ENCODE measurements around the gene MMP14. TPM values are rescaled to one million over a fixed set of nuclear protein-coding genes. Genes with fewer than 3 reads are reported as not detected.
"Not testable (repeated sequence)": the region's sequence is repeated elsewhere in the genome, so short reads cannot be mapped to it uniquely, and the experiment has no call there.

The MMP14 gene
- total RNA-seq, 2 experiments from 2014 or later = 3.1 to 4.9 TPM

DNA sequence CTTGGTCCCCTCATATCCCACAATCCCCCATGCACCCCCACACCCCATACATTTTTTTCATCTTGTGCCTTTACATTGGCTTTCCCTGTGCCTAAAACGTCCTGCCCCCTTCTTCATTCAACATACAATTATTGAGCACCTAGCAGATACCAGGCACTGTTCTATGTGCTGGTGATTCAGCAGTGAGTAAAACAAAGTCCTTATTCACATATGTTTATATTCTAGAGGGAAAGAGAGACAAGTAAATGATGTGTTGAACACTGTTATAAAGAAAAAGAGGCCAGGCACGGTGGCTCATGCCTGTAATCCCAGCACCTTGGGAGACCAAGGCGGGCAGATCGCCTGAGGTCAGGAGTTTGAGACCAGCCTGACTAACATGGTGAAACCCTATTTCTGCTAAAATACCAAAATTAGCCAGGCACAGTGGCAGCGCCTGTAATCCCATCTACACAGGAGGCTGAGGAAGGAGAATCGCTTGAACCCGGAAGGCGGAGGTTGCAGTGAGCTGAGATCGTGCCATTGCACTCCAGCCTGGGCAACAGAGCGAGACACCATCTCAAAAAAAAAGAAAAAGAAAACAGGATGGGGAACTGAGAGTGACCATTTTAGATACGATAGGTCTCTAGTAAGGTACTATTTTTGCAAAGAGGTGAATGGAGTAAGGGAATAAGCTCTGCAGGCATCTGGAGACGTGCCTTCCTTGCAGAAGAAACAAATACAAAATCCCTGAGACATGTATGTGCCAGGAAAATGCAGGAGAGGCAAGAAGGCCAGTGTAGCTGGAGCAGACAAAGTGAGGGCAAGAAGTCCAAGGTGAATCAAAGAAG, 33.3 kb upstream of the MMP14 start:
- H3K4me3 Mint-ChIP-seq = no peak overlapping the region
- no peaks in the 10 kb centered on the region for H3K9me3 Mint-ChIP-seq
- no peak for ATAC-seq (ENCODE audit: low read depth)
- POLR2A ChIA-PET = interaction anchor here (0.7 to 1.2 kb wide), 2 partner anchors 8 to 36 kb away, joined by 3 to 5 read pairs; partner anchors contain the start of gene OXA1L
- H3K36me3 Mint-ChIP-seq = no peaks in the 10 kb centered on the region
- no peak for DNase-seq
- H3K4me1 Mint-ChIP-seq = no peaks in the 10 kb centered on the region
- no peak overlapping the region for H3K27ac Mint-ChIP-seq
- H3K27me3 Mint-ChIP-seq = peaks cover 32% of the 10 kb centered on the region

DNA sequence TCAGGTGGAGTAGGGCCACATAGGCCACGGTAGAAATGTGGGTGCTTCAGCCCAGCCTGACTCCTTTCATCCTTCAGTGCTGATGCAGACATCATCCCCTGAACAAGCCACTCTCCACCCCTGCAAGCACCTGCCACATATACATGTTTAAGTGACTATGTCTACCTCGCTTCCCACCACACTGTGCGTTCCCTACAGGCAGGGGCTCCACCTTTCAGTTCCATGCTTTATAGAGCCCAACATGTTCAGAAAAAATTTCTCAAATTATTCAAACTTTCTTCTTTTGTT, 32.8 kb upstream of the MMP14 start:
- Mint-ChIP-seq H3K4me3 (no peak overlapping the region), H3K27me3 (peaks cover 30% of the 10 kb centered on the region), H3K4me1 (no peaks in the 10 kb centered on the region), H3K27ac (no peak overlapping the region), H3K36me3 (no peaks in the 10 kb centered on the region), H3K9me3 (no peaks in the 10 kb centered on the region)
- POLR2A ChIA-PET = interaction anchor here (0.7 to 1.0 kb wide), 2 partner anchors 8 to 37 kb away, joined by 3 to 5 read pairs; partner anchors contain the start of gene OXA1L
- no peak for DNase-seq
- ATAC-seq (ENCODE audit: low read depth) = no peak

DNA sequence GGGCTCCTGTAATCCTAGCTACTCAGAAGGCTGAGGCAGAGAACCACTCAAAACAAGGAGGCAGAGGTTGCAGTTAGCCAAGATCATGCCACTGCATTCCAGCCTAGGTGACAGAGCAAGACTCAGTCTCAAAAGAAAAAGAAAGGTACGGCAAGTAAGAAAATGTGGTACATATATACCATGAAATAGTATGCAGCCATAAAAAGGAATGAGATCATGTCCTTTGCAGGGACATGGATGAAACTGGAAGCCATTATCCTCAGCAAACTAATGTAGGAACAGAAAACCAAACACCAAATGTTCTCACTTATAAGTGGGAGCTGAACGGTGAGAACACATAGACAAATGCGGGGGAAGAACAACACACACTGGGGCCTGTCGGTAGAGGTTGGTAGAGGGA, 31.1 kb upstream of the MMP14 start:
- H3K27me3 Mint-ChIP-seq = peaks cover 18% of the 10 kb centered on the region
- DNase-seq; H3K36me3 Mint-ChIP-seq; H3K27ac Mint-ChIP-seq; ATAC-seq (ENCODE audit: low read depth); H3K4me1 Mint-ChIP-seq; POLR2A ChIA-PET; H3K9me3 Mint-ChIP-seq; H3K4me3 Mint-ChIP-seq: not testable (repeated sequence)

DNA sequence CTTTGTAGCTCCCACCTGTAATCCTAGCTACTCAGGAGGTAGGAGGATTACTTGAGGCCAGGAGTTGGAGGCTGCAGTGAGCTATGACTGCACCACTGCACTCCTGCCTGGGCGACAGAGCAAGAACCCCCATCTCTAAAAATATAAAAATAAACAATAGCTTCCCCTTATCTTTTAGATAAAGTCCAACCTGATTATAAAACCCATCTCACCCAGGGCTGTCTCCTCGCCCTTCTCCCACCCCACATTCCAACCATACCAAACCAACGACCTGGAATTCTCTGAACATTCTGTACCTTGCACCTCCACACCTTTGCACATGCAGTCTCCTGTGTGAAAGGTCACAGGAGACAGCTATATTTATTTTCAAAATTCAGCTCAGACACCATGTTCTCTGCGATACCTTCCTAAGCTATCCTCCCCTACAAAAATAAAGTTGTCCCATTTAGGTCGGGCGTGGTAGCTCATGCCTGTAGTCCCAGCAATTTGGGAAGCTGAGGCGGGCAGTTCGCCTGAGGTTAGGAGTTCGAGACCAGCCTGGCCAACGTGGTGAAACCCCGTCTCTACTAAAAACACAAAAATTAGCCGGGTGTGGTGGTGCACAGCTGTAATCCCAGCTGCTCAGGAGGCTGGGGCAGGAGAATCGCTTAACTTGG, 28.8 kb upstream of the MMP14 start:
- Mint-ChIP-seq H3K4me1 (peaks cover 4% of the 10 kb centered on the region), H3K36me3 (no peaks in the 10 kb centered on the region), H3K9me3 (no peaks in the 10 kb centered on the region), H3K4me3 (no peak overlapping the region), H3K27me3 (peaks cover 20% of the 10 kb centered on the region), H3K27ac (no peak overlapping the region)
- POLR2A ChIA-PET = interaction anchor here (0.7 kb wide), 1 partner anchor 152 kb away, joined by 6 read pairs; no protein-coding TSS in a partner anchor
- no peak for DNase-seq
- ATAC-seq (ENCODE audit: low read depth) = no peak

DNA sequence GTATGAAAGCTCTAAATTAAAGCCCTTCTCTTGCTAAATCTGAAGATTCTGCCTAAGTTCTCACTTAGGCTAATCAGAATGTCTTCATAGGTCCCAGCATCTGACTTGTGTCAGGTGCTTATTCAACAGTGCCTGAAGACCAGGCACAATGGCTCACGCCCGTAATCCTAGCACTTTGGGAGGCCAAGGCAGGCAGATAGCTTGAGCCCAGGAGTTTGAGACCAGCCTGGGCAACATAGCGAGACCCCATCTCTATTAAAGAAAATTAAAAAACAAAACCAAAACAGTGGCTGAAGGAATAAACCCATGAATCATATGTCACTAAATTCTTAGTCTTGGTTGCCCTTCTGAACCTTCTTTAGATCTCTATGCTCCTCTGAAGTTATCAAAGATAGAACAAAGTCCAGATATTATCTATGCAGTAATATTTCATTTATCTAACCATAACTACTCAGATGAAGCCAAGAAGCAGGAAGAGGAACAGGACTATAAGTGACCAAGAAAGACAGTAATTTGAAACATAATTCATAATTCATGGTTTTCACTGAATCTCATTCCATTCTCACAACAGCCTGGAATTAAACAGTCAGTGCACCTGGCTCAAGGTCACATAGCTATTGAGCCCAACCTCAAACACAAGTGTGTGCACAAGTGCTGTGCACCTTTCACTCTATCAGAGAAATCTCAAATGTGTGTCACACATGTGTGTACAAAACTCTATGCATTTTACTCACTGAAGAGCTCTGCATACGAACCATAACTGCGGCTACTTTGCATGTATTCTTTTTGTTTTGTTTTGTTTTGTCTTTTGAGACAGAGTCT, 27.8 kb upstream of the MMP14 start:
- Mint-ChIP-seq H3K27ac (no peak overlapping the region), H3K4me3 (no peak overlapping the region), H3K36me3 (no peaks in the 10 kb centered on the region), H3K27me3 (peaks cover 12% of the 10 kb centered on the region), H3K9me3 (no peaks in the 10 kb centered on the region), H3K4me1 (peaks cover 4% of the 10 kb centered on the region)
- ATAC-seq (ENCODE audit: low read depth) = no peak
- POLR2A ChIA-PET = no interaction called here
- no peak for DNase-seq

DNA sequence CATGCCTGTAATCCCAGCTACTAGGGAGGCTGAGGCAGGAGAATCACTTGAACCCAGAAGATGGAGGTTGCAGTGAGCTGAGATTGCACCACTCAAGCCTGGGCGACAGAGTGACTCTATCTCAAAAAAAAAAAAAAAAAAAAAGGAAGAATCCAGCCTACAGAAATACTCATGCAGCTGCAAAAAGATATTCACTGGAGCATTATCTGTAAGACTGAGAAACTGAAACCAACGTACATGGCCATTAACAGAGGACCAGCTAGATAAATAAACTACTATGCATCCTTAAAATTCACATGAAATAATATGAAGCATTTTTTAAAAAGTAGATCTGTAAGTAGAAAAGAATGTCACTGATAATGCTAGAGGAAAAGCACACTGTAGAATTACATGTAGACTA, 24.7 kb upstream of the MMP14 start:
- Mint-ChIP-seq H3K27me3 (peaks cover 10% of the 10 kb centered on the region), H3K4me1 (peaks cover 14% of the 10 kb centered on the region), H3K9me3 (no peaks in the 10 kb centered on the region), H3K4me3 (no peak overlapping the region), H3K36me3 (no peaks in the 10 kb centered on the region), H3K27ac (no peak overlapping the region)
- DNase-seq = no peak
- POLR2A ChIA-PET = interaction anchor here (0.6 kb wide), 2 partner anchors 8 to 43 kb away, joined by 4 to 5 read pairs; no protein-coding TSS in a partner anchor
- ATAC-seq (ENCODE audit: low read depth) = no peak

DNA sequence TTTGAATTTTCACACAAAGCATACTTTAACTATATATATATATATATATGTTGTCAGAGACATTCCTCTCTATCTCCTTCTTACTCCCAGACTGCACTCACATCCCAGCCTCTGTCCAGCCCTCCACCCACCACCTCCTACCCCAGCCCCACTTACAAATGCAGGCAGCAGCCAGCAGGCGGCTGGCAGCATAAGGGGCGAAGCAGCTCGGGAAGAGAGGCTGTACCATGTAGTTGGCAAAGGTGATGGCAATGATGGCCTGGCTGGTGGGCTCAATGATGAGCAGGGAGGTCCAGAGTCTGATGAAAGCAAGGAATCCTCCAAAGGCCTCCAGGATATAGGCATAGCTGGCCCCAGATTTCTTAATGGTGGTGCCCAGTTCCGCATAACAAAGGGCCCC, 23.6 kb upstream of the MMP14 start:
- Mint-ChIP-seq H3K4me1 (peaks cover 14% of the 10 kb centered on the region), H3K9me3 (no peaks in the 10 kb centered on the region), H3K27ac (no peak overlapping the region), H3K4me3 (no peak overlapping the region), H3K36me3 (no peaks in the 10 kb centered on the region), H3K27me3 (peaks cover 10% of the 10 kb centered on the region)
- POLR2A ChIA-PET = interaction anchor here (1.1 kb wide), 1 partner anchor 18 kb away, joined by 3 read pairs; no protein-coding TSS in a partner anchor
- ATAC-seq (ENCODE audit: low read depth) = no peak
- no peak for DNase-seq

DNA sequence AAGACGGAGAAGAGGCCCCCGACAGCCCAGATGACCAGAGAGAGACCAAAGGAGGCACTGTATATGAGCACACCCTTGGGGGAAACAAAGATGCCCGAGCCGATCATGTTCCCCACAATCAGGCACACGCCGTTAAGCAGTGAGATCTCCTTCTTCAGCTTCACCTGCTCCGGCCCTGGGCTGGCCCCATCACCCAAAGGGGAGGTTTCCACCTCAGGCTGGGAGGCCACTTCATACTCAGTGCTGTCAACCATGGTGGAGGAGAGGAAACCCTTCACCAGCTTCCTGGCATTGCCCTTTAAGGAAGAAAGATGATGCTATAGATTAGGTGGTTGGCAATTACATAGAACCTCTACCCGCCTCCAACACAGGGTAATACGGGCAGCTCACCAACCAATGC, 23.2 kb upstream of the MMP14 start:
- no peak overlapping the region for H3K27ac Mint-ChIP-seq
- H3K36me3 Mint-ChIP-seq = no peaks in the 10 kb centered on the region
- ATAC-seq (ENCODE audit: low read depth) (no peak), DNase-seq (no peak)
- POLR2A ChIA-PET = interaction anchor here (1.1 kb wide), 1 partner anchor 17 kb away, joined by 3 read pairs; no protein-coding TSS in a partner anchor
- H3K9me3 Mint-ChIP-seq = no peaks in the 10 kb centered on the region
- peaks cover 14% of the 10 kb centered on the region for H3K4me1 Mint-ChIP-seq
- H3K4me3 Mint-ChIP-seq = no peak overlapping the region
- H3K27me3 Mint-ChIP-seq = peaks cover 10% of the 10 kb centered on the region

DNA sequence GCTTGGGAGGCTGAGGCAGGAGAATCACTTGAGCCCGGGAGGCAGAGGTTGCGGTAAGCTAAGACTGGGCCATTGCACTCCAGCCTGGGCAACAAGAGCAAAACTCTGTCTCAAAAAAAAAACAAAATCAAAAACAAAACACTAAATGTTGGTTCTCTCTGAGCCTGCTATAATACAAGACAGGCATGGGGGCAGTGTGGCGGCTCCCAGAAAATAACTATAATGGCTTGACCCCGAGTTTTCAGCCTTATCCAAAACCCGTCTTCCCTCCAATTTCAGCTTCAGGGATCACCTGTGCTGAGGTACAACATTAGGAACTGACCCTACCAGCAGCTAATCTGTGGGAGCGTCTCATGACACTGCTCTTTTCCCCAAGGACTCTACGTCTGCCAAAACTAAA, 22.0 kb upstream of the MMP14 start:
- H3K9me3 Mint-ChIP-seq = no peaks in the 10 kb centered on the region
- POLR2A ChIA-PET = interaction anchor here (0.7 kb wide), 1 partner anchor 7 kb away, joined by 3 read pairs; no protein-coding TSS in a partner anchor
- H3K27ac Mint-ChIP-seq = no peak overlapping the region
- DNase-seq = no peak
- peaks cover 16% of the 10 kb centered on the region for H3K4me1 Mint-ChIP-seq
- H3K4me3 Mint-ChIP-seq = no peak overlapping the region
- ATAC-seq (ENCODE audit: low read depth) = no peak
- no peaks in the 10 kb centered on the region for H3K36me3 Mint-ChIP-seq
- H3K27me3 Mint-ChIP-seq = peaks cover 15% of the 10 kb centered on the region

DNA sequence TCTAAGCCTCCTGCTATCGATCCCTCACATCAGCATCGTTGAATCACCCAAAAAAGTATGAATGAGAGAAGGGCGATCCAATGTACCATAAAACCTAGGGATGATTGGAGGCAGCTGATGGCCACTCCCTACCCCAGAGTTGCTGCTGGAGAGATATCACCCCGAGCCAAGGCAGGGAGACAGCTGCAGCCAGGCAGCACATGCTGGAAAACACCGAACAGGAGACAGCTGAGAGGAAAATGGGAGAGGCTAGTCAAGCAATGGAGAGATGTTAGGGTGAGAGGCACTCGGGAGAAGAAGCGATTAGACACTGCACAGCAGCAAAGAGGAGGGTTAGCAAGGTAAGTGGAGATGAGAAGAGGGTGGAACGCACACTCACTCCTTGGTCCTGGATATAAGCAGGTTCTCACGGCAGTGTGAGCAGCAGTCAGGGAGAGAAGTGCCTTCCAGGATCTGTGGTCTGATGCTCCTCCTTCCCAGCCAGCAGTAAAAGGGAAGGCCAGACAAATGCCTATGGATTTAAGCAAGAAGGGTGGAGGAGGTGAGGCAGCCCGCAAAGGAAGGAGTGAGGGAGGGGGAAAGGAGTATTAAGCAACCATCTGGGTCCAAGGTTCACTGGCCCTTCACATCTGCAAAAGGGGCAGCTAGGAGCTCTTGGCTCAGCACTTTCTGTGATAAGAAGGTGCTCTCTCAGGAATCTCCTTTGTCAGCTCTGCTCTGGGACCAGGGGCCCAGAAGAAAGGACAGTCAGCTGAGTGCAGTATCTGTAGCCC, 21.3 kb upstream of the MMP14 start, which contains the start of gene SLC7A7:
TSS of gene SLC7A7 (minus strand) at position 495 of the 773 bp plus-strand sequence. CDS start 2,037 bp downstream, outside the sequence.
- POLR2A ChIA-PET = interaction anchor here (1.4 kb wide), 1 partner anchor 23 kb away, joined by 3 read pairs; no protein-coding TSS in a partner anchor
- Mint-ChIP-seq H3K36me3 (no peaks in the 10 kb centered on the region), H3K27me3 (peaks cover 15% of the 10 kb centered on the region), H3K4me1 (peaks cover 20% of the 10 kb centered on the region), H3K4me3 (no peak within 1 kb of the TSS), H3K9me3 (no peaks in the 10 kb centered on the region), H3K27ac (no peak within 1 kb of the TSS)
- DNase-seq (no peak), ATAC-seq (ENCODE audit: low read depth) (no peak)

DNA sequence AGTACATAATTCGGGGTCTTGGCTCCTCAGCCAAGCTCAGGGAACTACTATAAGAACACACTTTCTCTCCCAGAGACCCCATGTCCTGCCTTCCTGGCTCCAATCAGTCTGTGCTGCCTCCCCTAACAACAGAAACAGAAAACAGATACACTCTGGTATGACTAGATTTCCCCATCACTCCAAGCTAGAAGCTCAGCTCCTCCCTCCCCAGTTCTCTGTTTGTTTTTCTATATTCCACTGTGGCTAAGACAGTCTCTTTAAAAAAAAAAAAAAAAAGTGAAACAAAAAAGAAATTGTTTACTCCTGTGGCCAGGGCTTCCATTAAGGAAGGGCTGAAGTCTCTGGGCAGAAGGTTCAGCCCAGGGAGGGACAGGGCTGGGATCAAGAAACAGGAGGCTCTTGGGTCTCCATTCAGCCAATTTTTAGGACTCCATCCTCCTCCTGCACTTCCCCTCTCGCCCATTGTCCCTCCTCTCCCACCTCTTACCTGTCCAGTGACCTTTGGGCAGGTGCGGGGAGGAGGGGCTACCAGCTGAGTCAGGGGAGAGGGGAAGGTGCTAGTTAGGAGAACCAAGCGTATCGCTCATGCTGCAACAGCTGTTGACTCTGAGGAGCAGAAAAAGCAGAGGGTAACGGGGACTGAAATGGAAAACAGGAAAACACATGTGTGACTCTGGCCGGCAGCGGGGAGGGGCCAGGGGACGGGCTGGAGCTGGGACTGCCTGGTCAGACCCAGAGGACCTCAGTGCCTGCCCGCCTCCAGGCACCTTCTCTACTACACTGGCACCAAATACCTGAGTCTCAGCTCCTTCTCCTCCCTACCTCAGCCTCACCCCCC, 17.0 kb upstream of the MMP14 start:
- no peak overlapping the region for H3K27ac Mint-ChIP-seq
- H3K4me3 Mint-ChIP-seq = peak overlapping the region; percentile 26
- peaks cover 24% of the 10 kb centered on the region for H3K27me3 Mint-ChIP-seq
- H3K4me1 Mint-ChIP-seq = peaks cover 24% of the 10 kb centered on the region
- no peaks in the 10 kb centered on the region for H3K9me3 Mint-ChIP-seq
- DNase-seq = no peak
- no peaks in the 10 kb centered on the region for H3K36me3 Mint-ChIP-seq
- POLR2A ChIA-PET = interaction anchor here (0.5 to 1.7 kb wide), 2 partner anchors 11 to 195 kb away, joined by 3 to 4 read pairs; no protein-coding TSS in a partner anchor
- no peak for ATAC-seq (ENCODE audit: low read depth)

DNA sequence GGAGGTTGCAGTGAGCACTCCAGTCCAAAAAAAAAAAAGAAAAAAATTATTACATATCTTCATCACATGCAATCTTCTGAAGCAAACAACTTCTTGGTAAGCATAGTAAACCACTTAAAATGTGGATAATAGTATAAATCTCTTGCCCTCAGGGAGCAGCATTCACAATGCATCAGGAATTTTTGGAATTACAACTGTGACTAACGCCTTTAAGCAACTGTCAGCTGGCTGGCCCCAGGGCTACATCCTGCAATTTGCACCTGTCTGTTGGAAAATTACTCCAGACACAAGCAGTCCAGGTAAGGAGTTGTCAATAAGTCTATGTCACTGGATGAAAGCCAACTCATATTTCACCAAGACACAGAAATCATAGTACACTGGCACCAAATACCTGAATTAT, 15.7 kb upstream of the MMP14 start:
- DNase-seq (no peak), ATAC-seq (ENCODE audit: low read depth) (no peak)
- H3K27ac Mint-ChIP-seq = no peak overlapping the region
- peaks cover 26% of the 10 kb centered on the region for H3K4me1 Mint-ChIP-seq
- POLR2A ChIA-PET = interaction anchor here (1.7 kb wide), 1 partner anchor 10 kb away, joined by 4 read pairs; no protein-coding TSS in a partner anchor
- peaks cover 25% of the 10 kb centered on the region for H3K27me3 Mint-ChIP-seq
- no peak overlapping the region for H3K4me3 Mint-ChIP-seq
- H3K9me3 Mint-ChIP-seq = no peaks in the 10 kb centered on the region
- no peaks in the 10 kb centered on the region for H3K36me3 Mint-ChIP-seq
